Upper lobe of right lung (tissue), 1 donor: ENCODE measurements around the gene SAMHD1. TPM values are rescaled to one million over a fixed set of nuclear protein-coding genes. Genes with fewer than 3 reads are reported as not detected.
"Not testable (repeated sequence)": the region's sequence is repeated elsewhere in the genome, so short reads cannot be mapped to it uniquely, and the experiment has no call there.

ENCODE experiments used
- ATAC-seq: fragments of 200-7000 bp; cut with Tn5 transposase; one replicate; pipeline ENCODE4 v1.9.1; 2020; ENCODE audit warnings: mild to moderate bottlenecking, moderate library complexity
- DNase-seq: peaks from one replicate; pipeline ENCODE4 v3.0.0-alpha.2; 2020
- H3K27ac ChIP-seq: fragments of 200-600 bp; one replicate; pipeline ENCODE4 v1.8.0; 2022
- H3K27me3 ChIP-seq: fragments of 200-600 bp; one replicate; pipeline ENCODE4 v1.8.0; 2022; ENCODE audit warnings: mild to moderate bottlenecking
- H3K36me3 ChIP-seq: fragments of 200-600 bp; one replicate; pipeline ENCODE4 v1.8.0; 2022
- H3K4me1 ChIP-seq: fragments of 200-600 bp; one replicate; pipeline ENCODE4 v1.8.0; 2022
- H3K4me3 ChIP-seq: fragments of 200-600 bp; one replicate; pipeline ENCODE4 v1.8.0; 2022; ENCODE audit warnings: mild to moderate bottlenecking
- H3K9me3 ChIP-seq: fragments of 200-600 bp; one replicate; pipeline ENCODE4 v1.8.0; 2022
- intact Hi-C: fragments of 100-400 bp; cut with DNase I; formaldehyde crosslinking; loops from one replicate; pipeline ENCODE4 v1.11.0; 2022
- total RNA-seq: library from RNA; stranded (reverse); fragmentation: NEBNext Ultra II Directional; extraction: Animal tissue kit (Norgen Biotek cat#: 25700); gene quantifications from one replicate; pipeline ENCODE4 v1.2.1, GENCODE V29; 2021
- TF ChIP-seq, protein P1 (sequence below): fragments of 200-600 bp; IDR thresholded peaks from one replicate; pipeline ENCODE4 v1.8.0; 2022; ENCODE audit warnings: antibody characterized with exemption
- donor health status: DM: no; HTN: yes; CAD: no; lungs with severe emphysema.

SAMHD1 gene
- total RNA-seq, 1 donor from 2014 or later, result 177 TPM

DNA sequence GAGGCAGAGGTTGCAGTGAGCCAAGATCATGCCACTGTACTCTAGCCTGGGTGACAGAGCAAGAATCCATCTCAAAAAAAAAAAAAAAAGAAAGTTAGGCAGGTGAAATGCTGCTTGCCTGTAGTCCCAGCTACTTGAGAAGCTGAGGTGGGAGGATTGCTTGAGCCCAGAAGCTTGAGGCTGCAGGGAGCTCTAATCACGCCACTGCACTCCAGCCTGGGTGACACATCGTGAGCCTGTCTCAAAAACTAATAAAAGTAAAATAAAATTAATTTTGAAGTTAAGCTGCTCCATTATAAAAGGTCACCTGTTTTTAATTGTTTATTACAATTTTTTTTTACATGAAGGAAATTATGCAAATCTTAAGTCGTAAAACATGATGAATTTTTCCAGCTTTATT, 23.2 kb upstream of the SAMHD1 start:
- H3K9me3 ChIP-seq, result no peaks in the 10 kb centered on the region
- H3K36me3 ChIP-seq, result no peaks in the 10 kb centered on the region
- H3K4me1 ChIP-seq, result peaks cover under 1% of the 10 kb centered on the region
- ATAC-seq (no peak), DNase-seq (no peak)
- no peaks in the 10 kb centered on the region for H3K27me3 ChIP-seq
- no peak overlapping the region for H3K4me3 ChIP-seq
- intact Hi-C loops, result no loop called here
- TF ChIP-seq, protein P1, sequence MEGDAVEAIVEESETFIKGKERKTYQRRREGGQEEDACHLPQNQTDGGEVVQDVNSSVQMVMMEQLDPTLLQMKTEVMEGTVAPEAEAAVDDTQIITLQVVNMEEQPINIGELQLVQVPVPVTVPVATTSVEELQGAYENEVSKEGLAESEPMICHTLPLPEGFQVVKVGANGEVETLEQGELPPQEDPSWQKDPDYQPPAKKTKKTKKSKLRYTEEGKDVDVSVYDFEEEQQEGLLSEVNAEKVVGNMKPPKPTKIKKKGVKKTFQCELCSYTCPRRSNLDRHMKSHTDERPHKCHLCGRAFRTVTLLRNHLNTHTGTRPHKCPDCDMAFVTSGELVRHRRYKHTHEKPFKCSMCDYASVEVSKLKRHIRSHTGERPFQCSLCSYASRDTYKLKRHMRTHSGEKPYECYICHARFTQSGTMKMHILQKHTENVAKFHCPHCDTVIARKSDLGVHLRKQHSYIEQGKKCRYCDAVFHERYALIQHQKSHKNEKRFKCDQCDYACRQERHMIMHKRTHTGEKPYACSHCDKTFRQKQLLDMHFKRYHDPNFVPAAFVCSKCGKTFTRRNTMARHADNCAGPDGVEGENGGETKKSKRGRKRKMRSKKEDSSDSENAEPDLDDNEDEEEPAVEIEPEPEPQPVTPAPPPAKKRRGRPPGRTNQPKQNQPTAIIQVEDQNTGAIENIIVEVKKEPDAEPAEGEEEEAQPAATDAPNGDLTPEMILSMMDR, result no peak
- peak overlapping the region; percentile 24 for H3K27ac ChIP-seq

DNA sequence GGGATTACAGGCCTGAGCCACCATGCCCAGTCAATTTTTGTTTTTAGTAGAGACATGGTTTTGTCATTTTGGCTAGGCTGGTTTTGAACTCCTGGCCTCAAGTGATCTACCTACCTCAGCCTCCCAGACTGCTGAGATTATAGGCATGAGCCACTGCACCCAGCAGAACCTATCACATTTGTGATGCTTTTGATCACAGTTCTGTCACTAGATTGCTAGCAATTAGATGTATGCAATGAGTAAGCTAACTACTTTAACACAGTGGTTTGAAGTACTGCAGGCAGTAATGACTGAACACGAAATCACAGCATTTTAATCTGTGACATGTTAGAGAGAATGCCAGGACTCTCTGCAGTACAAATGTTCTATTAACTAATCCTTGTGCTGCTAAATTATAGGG, 19.6 kb upstream of the SAMHD1 start:
- no peak overlapping the region for H3K4me3 ChIP-seq
- H3K36me3 ChIP-seq, result no peaks in the 10 kb centered on the region
- H3K27me3 ChIP-seq, result no peaks in the 10 kb centered on the region
- TF ChIP-seq, protein P1, result no peak
- peaks cover 4% of the 10 kb centered on the region for H3K4me1 ChIP-seq
- H3K27ac ChIP-seq, result no peak overlapping the region
- DNase-seq (no peak), ATAC-seq (no peak)
- no peaks in the 10 kb centered on the region for H3K9me3 ChIP-seq
- intact Hi-C loops, result no loop called here

DNA sequence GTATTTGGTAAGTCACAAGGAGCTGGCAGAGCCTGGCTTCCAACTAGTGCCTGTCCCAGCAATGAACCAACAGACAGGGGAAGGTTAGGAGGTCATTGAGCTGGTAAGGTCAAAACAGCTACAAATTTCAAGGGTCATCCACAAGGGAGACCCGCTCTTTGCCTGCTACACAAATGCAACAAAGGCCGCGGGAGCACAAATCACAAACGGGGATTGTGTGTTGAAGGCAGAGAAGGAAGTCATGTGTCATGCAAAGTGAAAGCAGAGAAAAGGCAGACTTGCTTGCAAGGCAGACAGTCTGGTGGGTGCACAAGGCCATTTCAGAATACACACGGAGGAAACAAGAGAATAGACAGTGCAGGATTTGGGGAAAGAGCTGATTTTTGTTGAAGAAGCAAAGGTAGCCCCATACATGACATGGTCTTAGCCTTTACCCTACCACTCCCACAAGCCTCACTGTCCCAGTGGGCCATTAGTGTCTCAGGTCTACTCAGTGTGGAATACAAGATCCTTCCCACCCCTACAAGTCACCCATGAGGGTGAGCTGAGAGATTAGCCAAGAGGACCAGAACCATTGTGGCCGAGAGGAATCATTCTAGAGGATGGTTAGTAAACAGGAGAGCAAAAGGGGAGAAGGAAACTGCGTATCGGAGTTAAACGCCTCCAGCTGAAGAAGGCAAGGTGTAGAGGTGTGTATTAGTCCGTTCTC, 18.1 kb upstream of the SAMHD1 start:
- DNase-seq (no peak), ATAC-seq (peak; percentile 59)
- intact Hi-C loops, result no loop called here
- H3K27me3 ChIP-seq, result no peaks in the 10 kb centered on the region
- TF ChIP-seq, protein P1, result no peak
- no peaks in the 10 kb centered on the region for H3K36me3 ChIP-seq
- H3K27ac ChIP-seq, result peak overlapping the region; percentile 45
- H3K4me1 ChIP-seq, result peaks cover 4% of the 10 kb centered on the region
- no peaks in the 10 kb centered on the region for H3K9me3 ChIP-seq
- H3K4me3 ChIP-seq, result no peak overlapping the region

DNA sequence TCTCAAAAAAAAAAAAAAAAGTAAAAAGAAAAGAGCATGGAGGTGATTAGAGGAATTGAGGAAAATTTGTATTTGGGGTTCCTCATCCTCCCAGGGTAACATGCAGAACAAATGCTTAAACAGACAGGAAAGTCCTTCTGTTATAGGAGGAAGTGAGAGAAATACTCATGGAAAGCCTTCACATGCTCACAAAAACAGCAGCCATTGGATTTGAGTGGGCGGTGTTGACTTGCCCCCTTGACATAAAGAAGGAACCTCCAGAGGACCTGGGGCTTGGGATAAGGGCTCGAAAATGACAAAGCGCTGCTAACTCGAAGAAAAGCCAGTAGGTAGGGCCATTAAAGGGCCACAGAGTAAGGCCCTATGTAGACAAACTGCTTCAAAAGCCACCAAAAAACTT, 17.5 kb upstream of the SAMHD1 start:
- ATAC-seq (peak; percentile 74), DNase-seq (no peak)
- intact Hi-C loops, result no loop called here
- no peak overlapping the region for H3K4me3 ChIP-seq
- H3K27ac ChIP-seq, result peak overlapping the region; percentile 45
- peaks cover 4% of the 10 kb centered on the region for H3K4me1 ChIP-seq
- no peaks in the 10 kb centered on the region for H3K36me3 ChIP-seq
- no peaks in the 10 kb centered on the region for H3K9me3 ChIP-seq
- TF ChIP-seq, protein P1, result no peak
- H3K27me3 ChIP-seq, result no peaks in the 10 kb centered on the region

DNA sequence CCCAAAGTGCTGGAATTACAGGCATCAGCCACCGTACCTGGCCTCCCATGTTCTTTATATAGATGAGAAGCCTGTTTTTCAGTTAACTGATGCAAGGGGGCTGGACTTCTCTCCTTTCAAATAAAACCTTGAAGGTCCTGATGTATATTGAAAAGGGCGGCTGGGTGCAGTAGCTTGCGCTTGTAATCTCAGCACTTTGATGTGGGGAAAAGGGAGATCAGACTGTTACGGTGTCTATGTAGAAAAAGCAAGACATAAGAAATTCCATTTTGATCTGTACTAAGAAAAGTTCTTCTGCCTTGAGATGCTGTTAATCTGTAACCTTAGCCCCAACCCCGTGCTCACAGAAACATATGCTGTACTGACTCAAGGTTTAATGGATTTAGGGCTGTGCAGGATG, 16.1 kb upstream of the SAMHD1 start:
- no peaks in the 10 kb centered on the region for H3K36me3 ChIP-seq
- intact Hi-C loops, result no loop called here
- no peak overlapping the region for H3K4me3 ChIP-seq
- no peak overlapping the region for H3K27ac ChIP-seq
- H3K4me1 ChIP-seq, result peaks cover 4% of the 10 kb centered on the region
- ATAC-seq (no peak), DNase-seq (no peak)
- H3K27me3 ChIP-seq, result no peaks in the 10 kb centered on the region
- H3K9me3 ChIP-seq, result no peaks in the 10 kb centered on the region
- TF ChIP-seq, protein P1, result no peak

DNA sequence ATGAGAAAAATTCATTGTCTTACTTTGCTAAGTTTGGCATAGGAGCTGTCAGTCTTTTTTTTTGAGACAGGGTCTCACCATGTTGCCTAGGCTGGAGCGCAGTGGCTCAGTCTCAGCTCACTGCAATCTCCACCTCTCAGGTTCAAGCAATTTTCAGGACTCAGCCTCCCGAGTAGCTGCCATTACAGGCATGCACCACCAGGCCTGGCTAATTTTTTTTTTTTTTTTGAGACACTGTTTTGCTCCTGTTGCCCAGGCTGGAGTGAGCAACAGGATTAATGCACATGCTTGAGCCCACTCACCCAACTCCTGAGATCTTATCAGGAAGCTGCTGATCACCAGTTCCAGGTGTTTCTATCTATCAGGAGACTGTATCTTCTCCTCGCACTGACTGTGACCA, 15.5 kb upstream of the SAMHD1 start:
- not testable (repeated sequence) for H3K27me3 ChIP-seq

DNA sequence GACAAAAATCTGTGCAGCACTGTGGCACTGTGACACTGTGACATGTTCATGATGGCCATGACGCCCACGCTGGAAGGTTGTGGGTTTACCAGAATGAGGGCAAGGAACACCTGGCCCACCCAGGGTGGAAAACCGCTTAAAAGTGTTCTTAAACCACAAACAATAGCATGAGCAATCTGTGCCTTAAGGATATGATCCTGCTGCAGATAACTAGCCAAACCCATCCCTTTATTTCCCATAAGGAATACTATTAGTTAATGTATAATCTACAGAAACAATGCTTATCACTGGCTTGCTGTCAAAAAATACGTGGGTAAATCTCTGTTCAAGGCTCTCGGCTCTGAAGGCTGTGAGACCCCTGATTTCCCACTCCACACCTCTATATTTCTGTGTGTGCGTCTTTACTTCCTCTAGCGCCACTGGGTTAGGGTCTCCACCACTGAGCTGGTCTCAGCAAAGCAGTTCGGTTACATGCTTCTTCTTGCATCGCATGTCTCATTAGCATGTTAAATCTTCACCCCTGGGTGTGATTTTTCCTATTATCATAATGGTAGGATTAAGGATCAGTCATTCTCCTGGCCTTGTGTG, 10.9 kb upstream of the SAMHD1 start:
- intact Hi-C loops, ATAC-seq, H3K27me3 ChIP-seq, DNase-seq, H3K9me3 ChIP-seq, H3K27ac ChIP-seq, H3K36me3 ChIP-seq, H3K4me3 ChIP-seq, H3K4me1 ChIP-seq: not testable (repeated sequence)

More for the DNA sequence above, 15.5 kb upstream of the SAMHD1 start:
- H3K36me3 ChIP-seq, intact Hi-C loops, DNase-seq, H3K9me3 ChIP-seq, H3K27ac ChIP-seq, H3K4me3 ChIP-seq, H3K4me1 ChIP-seq, ATAC-seq: not testable (repeated sequence)
